ENCODE data around the gene HNRNPDL.
"Not testable (repeated sequence)": the region's sequence is repeated elsewhere in the genome, so short reads cannot be mapped to it uniquely, and the experiment has no call there.

HNRNPDL gene

GRCh38 chr4:82397527-82397926 lies 32.7 kb downstream of the HNRNPDL start:
- no peak overlapping the region for H3K4me3 ChIP-seq (ENCODE audit: low read depth, low read length)
- TF ChIP-seq CTCF (IDR thresholded peaks at IDR 0.05; ENCODE audit: low read depth, low read length, missing control alignments), result no peak
- no peak for DNase-seq (ENCODE audit: low read depth)
- in situ Hi-C loops (cut with HindIII; ENCODE audit: low sequenced_read_pairs), result no loop called here

GRCh38 chr4:82394896-82395295 lies 35.4 kb downstream of the HNRNPDL start:
- TF ChIP-seq CTCF (IDR thresholded peaks at IDR 0.05; ENCODE audit: low read depth, low read length, missing control alignments), result no peak

GRCh38 chr4:82390061-82390460 lies 40.2 kb downstream of the HNRNPDL start:
- DNase-seq (ENCODE audit: low read depth); in situ Hi-C loops (cut with HindIII; ENCODE audit: low sequenced_read_pairs); H3K4me3 ChIP-seq (ENCODE audit: low read depth, low read length): not testable (repeated sequence)

More at GRCh38 chr4:82394896-82395295, 35.4 kb downstream of the HNRNPDL start:
- no peak overlapping the region for H3K4me3 ChIP-seq (ENCODE audit: low read depth, low read length)
- DNase-seq (ENCODE audit: low read depth), result no peak
- in situ Hi-C loops (cut with HindIII; ENCODE audit: low sequenced_read_pairs), result no loop called here

GRCh38 chr4:82388405-82388804 lies 41.9 kb downstream of the HNRNPDL start:
- in situ Hi-C loops (cut with HindIII; ENCODE audit: low sequenced_read_pairs), result no loop called here
- no peak for TF ChIP-seq CTCF (IDR thresholded peaks at IDR 0.05; ENCODE audit: low read depth, low read length, missing control alignments)
- no peak overlapping the region for H3K4me3 ChIP-seq (ENCODE audit: low read depth, low read length)
- DNase-seq (ENCODE audit: low read depth), result no peak

- in situ Hi-C loops (cut with HindIII; ENCODE audit: low sequenced_read_pairs); DNase-seq (ENCODE audit: low read depth); H3K4me3 ChIP-seq (ENCODE audit: low read depth, low read length): not testable (repeated sequence)
These were observed 44.0 kb downstream of the HNRNPDL start for GRCh38 chr4:82386312-82386711.

GRCh38 chr4:82382751-82383150 lies 47.5 kb downstream of the HNRNPDL start:
- TF ChIP-seq CTCF (IDR thresholded peaks at IDR 0.05; ENCODE audit: low read depth, low read length, missing control alignments), result no peak
- DNase-seq (ENCODE audit: low read depth), result no peak
- no peak overlapping the region for H3K4me3 ChIP-seq (ENCODE audit: low read depth, low read length)
- in situ Hi-C loops (cut with HindIII; ENCODE audit: low sequenced_read_pairs), result no loop called here

- TF ChIP-seq CTCF (IDR thresholded peaks at IDR 0.05; ENCODE audit: low read depth, low read length, missing control alignments), result no peak
- H3K4me3 ChIP-seq (ENCODE audit: low read depth, low read length), result no peak overlapping the region
- in situ Hi-C loops (cut with HindIII; ENCODE audit: low sequenced_read_pairs), result no loop called here
- no peak for DNase-seq (ENCODE audit: low read depth)
These were observed 48.5 kb downstream of the HNRNPDL start for GRCh38 chr4:82381661-82382296.

GRCh38 chr4:82381235-82381634 lies 49.0 kb downstream of the HNRNPDL start:
- in situ Hi-C loops (cut with HindIII; ENCODE audit: low sequenced_read_pairs), result no loop called here
- DNase-seq (ENCODE audit: low read depth), result no peak

More at GRCh38 chr4:82381235-82381634, 49.0 kb downstream of the HNRNPDL start:
- TF ChIP-seq CTCF (IDR thresholded peaks at IDR 0.05; ENCODE audit: low read depth, low read length, missing control alignments), result no peak
- H3K4me3 ChIP-seq (ENCODE audit: low read depth, low read length), result no peak overlapping the region

Measured in astrocyte of the cerebellum (primary cell).